Measurements from ENCODE around the gene LRP2.
"Not testable (repeated sequence)": the region's sequence is repeated elsewhere in the genome, so short reads cannot be mapped to it uniquely, and the experiment has no call there.

Gene LRP2

GRCh38 chr2:169173876-169174275 lies 188.5 kb downstream of the LRP2 start:
- no peak for DNase-seq (ENCODE audit: low spot score)

- DNase-seq (ENCODE audit: low spot score): no peak
Observed at GRCh38 chr2:169172914-169173313, 189.4 kb downstream of the LRP2 start.

- no peak for DNase-seq (ENCODE audit: low spot score)
Observed at GRCh38 chr2:169172151-169172735, 190.1 kb downstream of the LRP2 start.

- no peak for DNase-seq (ENCODE audit: low spot score)
Observed at GRCh38 chr2:169165791-169166190, 196.5 kb downstream of the LRP2 start.

- DNase-seq (ENCODE audit: low spot score): no peak
Observed at GRCh38 chr2:169164311-169164710, 198.0 kb downstream of the LRP2 start.

- DNase-seq (ENCODE audit: low spot score): no peak
Observed at GRCh38 chr2:169162613-169163012, 199.7 kb downstream of the LRP2 start.

GRCh38 chr2:169160926-169161481 lies 201.3 kb downstream of the LRP2 start:
- DNase-seq (ENCODE audit: low spot score): no peak

GRCh38 chr2:169159686-169160085 lies 202.6 kb downstream of the LRP2 start:
- no peak for DNase-seq (ENCODE audit: low spot score)

GRCh38 chr2:169158874-169159273 lies 203.5 kb downstream of the LRP2 start:
- DNase-seq (ENCODE audit: low spot score): no peak

GRCh38 chr2:169146220-169146619 lies 216.1 kb downstream of the LRP2 start:
- DNase-seq (ENCODE audit: low spot score): no peak

- no peak for DNase-seq (ENCODE audit: low spot score)
Observed at GRCh38 chr2:169143998-169144397, 218.3 kb downstream of the LRP2 start.

GRCh38 chr2:169141713-169142352 lies 220.5 kb downstream of the LRP2 start:
- peak; percentile 69 for DNase-seq (ENCODE audit: low spot score)

- no peak for DNase-seq (ENCODE audit: low spot score)
Observed at GRCh38 chr2:169139993-169140767, 222.2 kb downstream of the LRP2 start.

GRCh38 chr2:169139145-169139544 lies 223.2 kb downstream of the LRP2 start:
- no peak for DNase-seq (ENCODE audit: low spot score)

GRCh38 chr2:169137924-169138323 lies 224.4 kb downstream of the LRP2 start:
- DNase-seq (ENCODE audit: low spot score): no peak

- DNase-seq (ENCODE audit: low spot score): no peak
Observed at GRCh38 chr2:169136885-169137534, 225.3 kb downstream of the LRP2 start.

- DNase-seq (ENCODE audit: low spot score): not testable (repeated sequence)
Observed at GRCh38 chr2:169136428-169136827, 225.9 kb downstream of the LRP2 start.

- DNase-seq (ENCODE audit: low spot score): not testable (repeated sequence)
Observed at GRCh38 chr2:169134272-169134671, 228.1 kb downstream of the LRP2 start.

GRCh38 chr2:169131587-169132512 lies 230.5 kb downstream of the LRP2 start:
- peak; percentile 45 for DNase-seq (ENCODE audit: low spot score)

- DNase-seq (ENCODE audit: low spot score): no peak
Observed at GRCh38 chr2:169129703-169130243, 232.6 kb downstream of the LRP2 start.

- DNase-seq (ENCODE audit: low spot score): no peak
Observed at GRCh38 chr2:169119851-169120250, 242.5 kb downstream of the LRP2 start.
